Measurements from ENCODE around the gene EYA3. TPM values are rescaled to one million over a fixed set of nuclear protein-coding genes. Genes with fewer than 3 reads are reported as not detected.

The EYA3 gene
- total and polyA plus RNA-seq, 7 donors = 3.6 to 15.3 (median 13.1) TPM

- no peak overlapping the region for H3K4me3 ChIP-seq
- DNase-seq (no peak), ATAC-seq (no peak)
- H3K9me3 ChIP-seq = no peaks in the 10 kb centered on the region
- no peaks in the 10 kb centered on the region for H3K27me3 ChIP-seq (ENCODE audit: insufficient read depth in 3 of 3, low read length in 2 of 3)
- H3K4me1 ChIP-seq = no peaks in the 10 kb centered on the region
- intact Hi-C loops (cut with DNase I) = no loop called here
- H3K36me3 ChIP-seq (ENCODE audit: insufficient read depth in 1 of 2, low read depth in 1 of 2) = peaks cover 0 to 98% of the 10 kb centered on the region in 2 donors
- H3K27ac ChIP-seq = no peak overlapping the region
- no peak for TF ChIP-seq CTCF (IDR thresholded peaks at IDR 0.05)
- 95 to 98% (median 97%) methylated on average over 3 of the region's 3 CpGs for WGBS, 3 donors
Observed at GRCh38 chr1:27990920-27991537, 97.4 kb downstream of the EYA3 start.

GRCh38 chr1:27981145-27981544 lies 107.3 kb downstream of the EYA3 start:
- DNase-seq (no peak), ATAC-seq (no peak)
- H3K36me3 ChIP-seq (ENCODE audit: insufficient read depth in 1 of 2, low read depth in 1 of 2) = peaks cover 0 to 51% of the 10 kb centered on the region in 2 donors
- peaks cover 9% of the 10 kb centered on the region for H3K4me1 ChIP-seq
- no peak for TF ChIP-seq CTCF (IDR thresholded peaks at IDR 0.05)
- H3K4me3 ChIP-seq = no peak overlapping the region
- no peaks in the 10 kb centered on the region for H3K9me3 ChIP-seq
- no peaks in the 10 kb centered on the region for H3K27me3 ChIP-seq (ENCODE audit: insufficient read depth in 3 of 3, low read length in 2 of 3)
- H3K27ac ChIP-seq = no peak overlapping the region
- 58 to 61% (median 61%) methylated on average over 3 of the region's 3 CpGs for WGBS, 3 donors
- intact Hi-C loops (cut with DNase I) = loop anchor here in 1 of 2 donors (2.0 kb wide), 1 partner anchor 312 kb away; no protein-coding TSS in a partner anchor

GRCh38 chr1:27980216-27980845 lies 108.1 kb downstream of the EYA3 start:
- intact Hi-C loops (cut with DNase I) = loop anchor here in 1 of 2 donors (2.0 kb wide), 1 partner anchor 312 kb away; no protein-coding TSS in a partner anchor
- no peak for ATAC-seq

GRCh38 chr1:27979859-27980201 lies 108.6 kb downstream of the EYA3 start:
- peaks cover 9% of the 10 kb centered on the region for H3K4me1 ChIP-seq
- H3K27me3 ChIP-seq (ENCODE audit: insufficient read depth in 3 of 3, low read length in 2 of 3) = no peaks in the 10 kb centered on the region
- H3K4me3 ChIP-seq = no peak overlapping the region
- no peaks in the 10 kb centered on the region for H3K9me3 ChIP-seq
- intact Hi-C loops (cut with DNase I) = loop anchor here (2.0 to 5.0 kb wide), 2 partner anchors 123 to 311 kb away; no protein-coding TSS in a partner anchor
- ATAC-seq (peak in 3 of 4 donors; percentile 21 to 40 (median 26)), DNase-seq (no peak)
- H3K36me3 ChIP-seq (ENCODE audit: insufficient read depth in 1 of 2, low read depth in 1 of 2) = peaks cover 0 to 48% of the 10 kb centered on the region in 2 donors
- H3K27ac ChIP-seq = peak overlapping the region; percentile 58
- 23 to 42% (median 32%) methylated on average over 2 of the region's 2 CpGs for WGBS, 3 donors
- TF ChIP-seq CTCF (IDR thresholded peaks at IDR 0.05) = no peak

More at GRCh38 chr1:27980216-27980845, 108.1 kb downstream of the EYA3 start:
- no peak for TF ChIP-seq CTCF (IDR thresholded peaks at IDR 0.05)
- no peaks in the 10 kb centered on the region for H3K27me3 ChIP-seq (ENCODE audit: insufficient read depth in 3 of 3, low read length in 2 of 3)
- peaks cover 9% of the 10 kb centered on the region for H3K4me1 ChIP-seq
- no peak overlapping the region for H3K4me3 ChIP-seq
- WGBS, 3 donors = 67 to 80% (median 77%) methylated on average over 1 of the region's 1 CpG
- H3K9me3 ChIP-seq = no peaks in the 10 kb centered on the region
- peaks cover 0 to 49% of the 10 kb centered on the region in 2 donors for H3K36me3 ChIP-seq (ENCODE audit: insufficient read depth in 1 of 2, low read depth in 1 of 2)
- no peak for DNase-seq
- peak overlapping the region; percentile 58 for H3K27ac ChIP-seq

All from psoas muscle (tissue), 8 donors.